Stimulated activated CD4-positive, alpha-beta T cell treated with anti-CD3 and anti-CD28 coated beads, Interleukin-4, amount 100 ng/mL, for 4 hours (primary cell): Measurements from ENCODE around the gene EPB42.

Source experiments
- DNase-seq, 2 experiments: peaks; one replicate each; pipeline ENCODE4 v3.0.0-alpha.2; 2020

Gene EPB42

GRCh38 chr15:43220991-43221403 is at the start of gene EPB42:
TSS of gene EPB42 (minus strand) at chr15:43221018. CDS start at chr15:43220825, 193 bp downstream.
- DNase-seq: no peak

- no peak for DNase-seq
Observed at GRCh38 chr15:43270113-43270665, 49.4 kb upstream of the EPB42 start.

- DNase-seq: no peak
Observed at GRCh38 chr15:43268111-43269105, 47.6 kb upstream of the EPB42 start.

- no peak for DNase-seq
Observed at GRCh38 chr15:43267439-43267838, 46.6 kb upstream of the EPB42 start.

GRCh38 chr15:43266834-43267233 is 46.0 kb upstream of the EPB42 start, which contains the start of gene TGM5:
TSS of gene TGM5 (minus strand) at chr15:43266928. CDS start at chr15:43266849, 79 bp downstream.
- no peak for DNase-seq

- no peak for DNase-seq
Observed at GRCh38 chr15:43266386-43266785, 45.6 kb upstream of the EPB42 start.

- no peak for DNase-seq
Observed at GRCh38 chr15:43260011-43260615, 39.3 kb upstream of the EPB42 start.

- DNase-seq: no peak
Observed at GRCh38 chr15:43258781-43259180, 38.0 kb upstream of the EPB42 start.

GRCh38 chr15:43256341-43256740 is 35.5 kb upstream of the EPB42 start:
- DNase-seq: no peak

GRCh38 chr15:43255376-43255775 is 34.6 kb upstream of the EPB42 start:
- DNase-seq: no peak

GRCh38 chr15:43253431-43254403 is 32.9 kb upstream of the EPB42 start:
- peak in 1 of 2 experiments; percentile 14 for DNase-seq

- DNase-seq: no peak
Observed at GRCh38 chr15:43251871-43252250, 31.0 kb upstream of the EPB42 start.

- no peak for DNase-seq
Observed at GRCh38 chr15:43251185-43251870, 30.5 kb upstream of the EPB42 start.

- DNase-seq: no peak
Observed at GRCh38 chr15:43250785-43251184, 30.0 kb upstream of the EPB42 start.

GRCh38 chr15:43249699-43250203 is 28.9 kb upstream of the EPB42 start:
- DNase-seq: no peak

GRCh38 chr15:43249236-43249635 is 28.4 kb upstream of the EPB42 start:
- DNase-seq: no peak

GRCh38 chr15:43246261-43246774 is 25.5 kb upstream of the EPB42 start:
- DNase-seq: no peak

GRCh38 chr15:43244092-43244491 is 23.3 kb upstream of the EPB42 start:
- no peak for DNase-seq

GRCh38 chr15:43243020-43243645 is 22.3 kb upstream of the EPB42 start:
- no peak for DNase-seq

GRCh38 chr15:43242616-43243015 is 21.8 kb upstream of the EPB42 start:
- no peak for DNase-seq

- no peak for DNase-seq
Observed at GRCh38 chr15:43241100-43241499, 20.3 kb upstream of the EPB42 start.
